HPDE6-E6E7 (cell line): ENCODE results near the gene GOLM1.

Source experiments
- DNase-seq: peaks from one replicate; pipeline ENCODE4 v3.0.0; 2011; ENCODE audit warnings: missing footprints; ENCODE audit errors: extremely low spot score

GOLM1 gene

DNA sequence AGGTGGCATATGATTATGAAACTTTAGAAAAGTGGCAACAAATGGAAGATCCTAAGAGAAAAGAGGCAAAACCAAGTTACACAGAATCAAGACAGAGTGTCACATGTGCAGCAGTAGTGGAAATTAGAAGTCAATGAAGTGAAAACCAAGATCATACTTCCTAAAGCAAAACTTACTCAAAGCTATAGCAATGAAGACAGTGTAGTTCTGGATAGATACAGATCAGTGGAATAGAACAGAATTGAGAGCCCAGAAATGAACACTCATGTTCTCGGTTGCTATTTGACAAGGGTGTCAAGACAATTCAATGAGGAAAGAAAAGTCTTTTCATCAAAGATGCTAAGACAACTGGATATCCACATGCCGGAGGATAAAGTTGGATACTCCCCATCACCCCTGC, 114.9 kb downstream of the GOLM1 start:
- DNase-seq = no peak

DNA sequence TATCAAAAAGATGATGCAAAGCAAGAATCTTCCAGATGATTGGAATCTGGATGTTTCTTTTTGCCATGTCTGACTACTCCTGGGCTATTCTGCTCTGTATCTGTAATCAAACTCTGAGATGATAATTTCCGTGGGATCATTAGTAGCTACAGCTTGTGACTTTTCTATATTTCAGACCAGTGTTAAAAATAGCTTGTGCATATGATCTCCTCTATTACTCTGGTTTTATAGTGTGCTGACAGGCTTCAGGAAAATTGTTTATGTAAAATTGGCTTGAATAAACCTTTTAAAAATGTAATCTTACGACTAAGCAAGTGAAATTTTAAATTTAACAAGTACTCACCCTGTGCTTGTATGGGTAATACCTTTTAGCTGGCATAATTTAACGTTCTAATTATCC, 118.0 kb downstream of the GOLM1 start:
- no peak for DNase-seq

DNA sequence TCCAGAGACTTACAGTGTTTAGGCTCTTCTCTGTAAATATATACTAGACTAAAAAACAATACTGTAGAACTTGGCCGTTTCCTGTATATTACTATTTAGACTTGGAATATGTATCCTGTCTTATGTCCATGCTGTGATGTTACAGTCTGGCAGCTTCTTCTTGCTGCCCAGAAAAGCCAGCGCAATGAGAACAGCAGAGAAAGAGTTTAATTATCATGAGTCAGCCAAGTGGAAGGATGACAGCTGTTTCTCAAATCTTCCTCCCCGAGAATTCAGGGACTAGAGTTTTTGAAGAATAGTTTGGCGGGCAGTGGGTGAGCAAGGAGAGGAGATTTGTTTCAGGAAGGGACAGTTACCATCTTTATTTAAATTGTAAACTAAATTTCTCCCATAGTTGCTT, 120.9 kb downstream of the GOLM1 start:
- DNase-seq = no peak
